ENCODE measurements around the gene NUDT8. TPM values are rescaled to one million over a fixed set of nuclear protein-coding genes. Genes with fewer than 3 reads are reported as not detected.

NUDT8 gene
- total RNA-seq, 4 donors from 2014 or later: 11.0 to 21.3 (median 20.0) TPM

GRCh38 chr11:67666676-67667489, 37.1 kb upstream of the NUDT8 start:
- WGBS, 2 donors: 64 to 74% methylated on average over 15 to 19 of the region's 20 CpGs
- no peak for TF ChIP-seq POLR2A (IDR thresholded peaks at IDR 0.05)
- TF ChIP-seq, protein P1, sequence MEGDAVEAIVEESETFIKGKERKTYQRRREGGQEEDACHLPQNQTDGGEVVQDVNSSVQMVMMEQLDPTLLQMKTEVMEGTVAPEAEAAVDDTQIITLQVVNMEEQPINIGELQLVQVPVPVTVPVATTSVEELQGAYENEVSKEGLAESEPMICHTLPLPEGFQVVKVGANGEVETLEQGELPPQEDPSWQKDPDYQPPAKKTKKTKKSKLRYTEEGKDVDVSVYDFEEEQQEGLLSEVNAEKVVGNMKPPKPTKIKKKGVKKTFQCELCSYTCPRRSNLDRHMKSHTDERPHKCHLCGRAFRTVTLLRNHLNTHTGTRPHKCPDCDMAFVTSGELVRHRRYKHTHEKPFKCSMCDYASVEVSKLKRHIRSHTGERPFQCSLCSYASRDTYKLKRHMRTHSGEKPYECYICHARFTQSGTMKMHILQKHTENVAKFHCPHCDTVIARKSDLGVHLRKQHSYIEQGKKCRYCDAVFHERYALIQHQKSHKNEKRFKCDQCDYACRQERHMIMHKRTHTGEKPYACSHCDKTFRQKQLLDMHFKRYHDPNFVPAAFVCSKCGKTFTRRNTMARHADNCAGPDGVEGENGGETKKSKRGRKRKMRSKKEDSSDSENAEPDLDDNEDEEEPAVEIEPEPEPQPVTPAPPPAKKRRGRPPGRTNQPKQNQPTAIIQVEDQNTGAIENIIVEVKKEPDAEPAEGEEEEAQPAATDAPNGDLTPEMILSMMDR (IDR thresholded peaks at IDR 0.05): no peak
- no peak for TF ChIP-seq EP300 (IDR thresholded peaks at IDR 0.05)
- Histone ChIP-seq H3K4me3 (no peak overlapping the region), H3K27ac (no peak overlapping the region), H3K36me3 (no peaks in the 10 kb centered on the region), H3K4me1 (no peaks in the 10 kb centered on the region), H3K27me3 (no peaks in the 10 kb centered on the region), H3K9me3 (no peaks in the 10 kb centered on the region)
- no peak for DNase-seq (ENCODE audit: low spot score in 2 of 2)

DNA sequence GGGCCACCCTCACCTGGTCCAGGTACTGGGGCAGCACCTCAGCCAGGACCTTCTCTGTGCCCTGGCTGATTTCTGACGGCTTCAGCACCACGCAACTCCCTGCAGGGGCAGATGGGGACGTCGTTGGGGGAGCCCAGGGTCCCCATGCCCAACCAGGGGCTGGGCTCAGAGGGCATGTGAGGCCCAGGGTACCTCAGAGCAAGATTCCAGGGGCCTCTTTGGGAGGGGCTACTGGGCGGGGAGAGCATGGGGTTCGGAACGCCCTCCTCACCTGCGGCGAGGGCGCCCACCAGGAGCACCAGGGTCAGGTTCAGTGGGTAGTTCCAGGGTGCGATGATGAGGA, 36.5 kb upstream of the NUDT8 start:
- no peaks in the 10 kb centered on the region for H3K36me3 ChIP-seq
- no peaks in the 10 kb centered on the region for H3K27me3 ChIP-seq
- H3K4me3 ChIP-seq: no peak overlapping the region
- H3K9me3 ChIP-seq: no peaks in the 10 kb centered on the region
- H3K27ac ChIP-seq: no peak overlapping the region
- 86 to 88% methylated on average over 10 to 11 of the region's 11 CpGs for WGBS, 2 donors
- H3K4me1 ChIP-seq: no peaks in the 10 kb centered on the region
- no peak for TF ChIP-seq EP300 (IDR thresholded peaks at IDR 0.05)
- TF ChIP-seq, protein P1 (IDR thresholded peaks at IDR 0.05): no peak
- TF ChIP-seq POLR2A (IDR thresholded peaks at IDR 0.05): no peak
- no peak for DNase-seq (ENCODE audit: low spot score in 2 of 2)

DNA sequence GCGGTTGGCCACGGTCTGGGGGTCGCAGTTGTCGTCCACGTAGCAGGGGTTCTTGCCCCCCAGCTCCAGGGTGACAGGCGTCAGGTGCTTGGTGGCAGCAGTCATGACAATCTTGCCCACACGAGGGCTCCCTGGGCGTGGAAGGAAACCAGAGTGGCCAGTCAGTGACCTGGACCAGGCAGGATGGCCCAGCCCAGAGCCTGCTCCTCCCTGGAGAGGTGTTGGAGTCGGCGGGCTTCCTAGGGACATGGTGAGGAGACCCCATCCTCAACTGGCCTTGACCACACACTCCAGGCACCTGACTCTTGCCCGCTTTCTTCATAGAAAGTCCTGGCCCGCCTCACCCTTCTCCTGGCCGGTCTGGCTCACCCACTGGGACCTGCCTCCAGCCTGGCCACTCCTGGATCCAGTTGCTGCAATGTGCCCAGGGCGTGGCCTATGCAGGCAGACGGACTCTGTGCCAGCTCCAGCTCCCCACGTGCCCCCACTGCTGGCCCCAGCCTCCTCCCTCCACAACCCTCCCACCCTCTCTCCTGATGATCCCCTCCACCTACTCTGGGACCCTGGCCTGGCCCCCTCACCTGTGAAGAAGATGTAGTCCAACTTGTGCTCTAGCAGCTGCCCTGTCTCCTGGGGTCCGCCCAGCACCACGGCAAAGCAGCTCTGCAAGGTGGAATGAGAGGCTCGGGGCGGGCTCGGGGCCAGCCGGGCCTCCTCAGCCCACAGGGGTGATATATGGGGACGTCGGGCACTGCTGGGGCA, 36.0 kb upstream of the NUDT8 start:
- 79 to 80% methylated on average over 24 of the region's 24 CpGs for WGBS, 2 donors
- TF ChIP-seq, protein P1 (IDR thresholded peaks at IDR 0.05): no peak
- TF ChIP-seq POLR2A (IDR thresholded peaks at IDR 0.05) (no peak), EP300 (IDR thresholded peaks at IDR 0.05) (no peak)
- Histone ChIP-seq H3K4me1 (no peaks in the 10 kb centered on the region), H3K36me3 (no peaks in the 10 kb centered on the region), H3K9me3 (no peaks in the 10 kb centered on the region), H3K27me3 (no peaks in the 10 kb centered on the region), H3K4me3 (no peak overlapping the region), H3K27ac (no peak overlapping the region)
- DNase-seq (ENCODE audit: low spot score in 2 of 2): no peak

DNA sequence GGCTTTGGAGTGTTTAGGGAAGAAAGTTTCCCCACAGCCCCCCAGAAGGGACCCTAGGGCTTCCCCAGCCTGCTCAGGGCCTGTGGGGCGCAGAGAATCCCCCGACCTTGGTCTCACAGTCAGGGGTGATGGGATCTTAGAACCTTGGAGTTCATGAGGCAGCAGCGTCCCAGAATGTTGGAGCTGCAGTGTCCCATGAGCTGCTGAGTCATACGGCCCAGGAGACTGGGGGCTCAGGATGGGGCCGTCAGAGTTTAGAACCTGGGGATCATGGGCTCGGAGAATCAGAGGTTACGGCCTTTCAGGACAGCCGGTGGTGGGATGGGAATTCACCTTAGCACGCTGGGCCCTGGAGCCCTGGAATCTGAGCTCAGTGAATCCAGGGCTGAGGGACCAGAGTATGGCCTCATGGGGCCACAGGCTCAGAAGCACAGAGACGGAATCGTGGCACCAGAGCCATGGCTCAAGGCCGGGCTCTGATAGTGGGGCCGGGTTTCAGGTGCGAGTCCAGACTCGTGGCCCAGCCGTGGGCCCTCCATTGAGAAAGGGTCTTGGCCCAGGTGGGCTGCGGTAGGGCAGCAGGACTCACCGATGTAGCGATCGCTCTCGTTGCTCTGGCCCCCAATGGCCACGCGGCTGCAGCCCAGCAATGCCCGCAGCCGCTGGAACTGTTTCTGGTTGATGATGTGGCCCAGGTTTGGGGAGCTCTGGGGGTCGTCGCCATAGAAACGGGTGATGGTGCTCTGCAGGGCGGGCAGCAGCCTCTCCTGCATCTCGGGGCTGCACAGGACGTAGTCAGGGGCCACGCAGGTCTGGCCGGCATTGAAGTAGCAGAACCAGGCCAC, 35.2 kb upstream of the NUDT8 start:
- Histone ChIP-seq H3K4me3 (no peak overlapping the region), H3K27me3 (no peaks in the 10 kb centered on the region), H3K27ac (no peak overlapping the region), H3K9me3 (no peaks in the 10 kb centered on the region), H3K36me3 (no peaks in the 10 kb centered on the region), H3K4me1 (no peaks in the 10 kb centered on the region)
- TF ChIP-seq, protein P1 (IDR thresholded peaks at IDR 0.05): no peak
- TF ChIP-seq POLR2A (IDR thresholded peaks at IDR 0.05) (no peak), EP300 (IDR thresholded peaks at IDR 0.05) (no peak)
- DNase-seq (ENCODE audit: low spot score in 2 of 2): no peak
- WGBS, 2 donors: 83 to 87% methylated on average over 26 to 30 of the region's 33 CpGs
